Left ventricle myocardium inferior (tissue), 1 donor: Measurements from ENCODE around the gene RAB40C. TPM values are rescaled to one million over a fixed set of nuclear protein-coding genes. Genes with fewer than 3 reads are reported as not detected.

Experiments
- DNase-seq: peaks from one replicate; pipeline ENCODE4 v3.0.0-alpha.2; 2020
- H3K27ac ChIP-seq: fragments of 200-600 bp; replicated peaks from 2 replicates; pipeline ENCODE4 v1.8.0; 2021
- H3K27me3 ChIP-seq: fragments of 200-600 bp; 2 replicates; pipeline ENCODE4 v1.8.0; 2021; ENCODE audit warnings: low read depth
- H3K36me3 ChIP-seq: fragments of 200-600 bp; 2 replicates; pipeline ENCODE4 v1.8.0; 2021
- H3K4me1 ChIP-seq: fragments of 200-600 bp; 2 replicates; pipeline ENCODE4 v1.8.0; 2021
- H3K4me3 ChIP-seq: fragments of 200-600 bp; 2 replicates; pipeline ENCODE4 v1.8.0; 2021; ENCODE audit warnings: mild to moderate bottlenecking, moderate library complexity
- H3K9me3 ChIP-seq: fragments of 200-600 bp; replicated peaks from 2 replicates; pipeline ENCODE4 v1.8.0; 2021
- CTCF ChIP-seq: fragments of 200-600 bp; IDR thresholded peaks from 2 replicates; pipeline ENCODE4 v1.8.0; 2021; ENCODE audit warnings: antibody characterized with exemption, mild to moderate bottlenecking, borderline replicate concordance
- intact Hi-C: fragments of 100-400 bp; cut with micrococcal nuclease; formaldehyde crosslinking; loops from one replicate; pipeline ENCODE4 v1.11.0; 2022
- total RNA-seq: library from RNA; stranded (reverse); fragmentation: NEBNext Ultra II Directional; extraction: Animal tissue kit (Norgen Biotek cat#: 25700); gene quantifications from one replicate; pipeline ENCODE4 v1.2.1, GENCODE V29; 2021
- donor health status: DM: no; HTN: yes; CAD: no; lungs with severe emphysema.

Gene RAB40C
- total RNA-seq, 1 donor from 2014 or later = 10.3 TPM

GRCh38 chr16:627454-628239, 37.8 kb downstream of the RAB40C start:
- no peak for TF ChIP-seq CTCF
- H3K9me3 ChIP-seq = no peaks in the 10 kb centered on the region
- no peak for DNase-seq
- H3K27ac ChIP-seq = no peak overlapping the region
- peaks cover 26% of the 10 kb centered on the region for H3K4me1 ChIP-seq
- no peak overlapping the region for H3K4me3 ChIP-seq
- intact Hi-C loops = no loop called here
- H3K36me3 ChIP-seq = peaks cover 34% of the 10 kb centered on the region
- no peaks in the 10 kb centered on the region for H3K27me3 ChIP-seq

DNA sequence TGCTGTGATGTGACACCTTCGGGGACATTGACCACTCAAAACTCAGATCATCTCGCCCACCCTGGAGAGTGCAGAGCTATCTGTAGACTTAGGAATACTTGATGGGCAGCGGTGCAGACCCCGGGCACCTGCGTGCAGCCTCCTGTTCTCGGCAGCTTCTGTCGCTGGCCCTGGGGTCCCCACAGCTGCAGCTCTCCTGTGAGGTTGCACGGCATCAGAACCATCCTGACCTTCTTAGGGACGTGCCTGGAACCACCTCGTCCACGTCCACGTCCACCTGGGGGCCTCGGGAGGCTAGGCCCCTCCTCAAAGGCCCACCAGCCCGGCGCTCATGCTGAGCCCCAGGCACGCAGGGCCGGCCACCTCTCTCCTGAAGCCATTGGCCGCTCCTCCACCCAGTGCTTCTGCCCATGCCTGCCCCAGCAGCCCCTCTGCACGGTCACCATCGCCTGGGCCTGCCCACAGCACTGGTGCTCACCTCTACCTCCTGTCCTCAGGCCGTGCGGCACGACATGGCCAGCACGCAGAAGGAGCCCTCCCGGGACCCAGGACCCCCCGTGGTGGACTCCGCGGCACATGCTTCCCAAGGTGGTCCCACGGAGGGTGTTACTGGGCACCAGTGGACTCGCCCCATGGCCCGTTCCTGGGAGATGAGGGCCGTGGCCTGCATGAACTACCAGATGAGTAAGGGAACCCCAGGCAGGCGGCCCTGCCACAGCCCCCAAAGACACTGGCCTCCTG, 38.6 kb downstream of the RAB40C start:
- TF ChIP-seq CTCF = no peak
- Histone ChIP-seq H3K36me3 (peaks cover 43% of the 10 kb centered on the region), H3K9me3 (no peaks in the 10 kb centered on the region), H3K4me3 (no peak overlapping the region), H3K27me3 (no peaks in the 10 kb centered on the region), H3K4me1 (peaks cover 26% of the 10 kb centered on the region), H3K27ac (no peak overlapping the region)
- intact Hi-C loops = no loop called here
- no peak for DNase-seq

- intact Hi-C loops = no loop called here
- Histone ChIP-seq H3K27ac (peak overlapping the region; percentile 46), H3K9me3 (no peaks in the 10 kb centered on the region), H3K36me3 (peaks cover 51% of the 10 kb centered on the region), H3K27me3 (no peaks in the 10 kb centered on the region), H3K4me3 (no peak overlapping the region), H3K4me1 (peaks cover 26% of the 10 kb centered on the region)
- TF ChIP-seq CTCF = no peak
- DNase-seq = no peak
Measured at GRCh38 chr16:629185-629832, 39.4 kb downstream of the RAB40C start.

DNA sequence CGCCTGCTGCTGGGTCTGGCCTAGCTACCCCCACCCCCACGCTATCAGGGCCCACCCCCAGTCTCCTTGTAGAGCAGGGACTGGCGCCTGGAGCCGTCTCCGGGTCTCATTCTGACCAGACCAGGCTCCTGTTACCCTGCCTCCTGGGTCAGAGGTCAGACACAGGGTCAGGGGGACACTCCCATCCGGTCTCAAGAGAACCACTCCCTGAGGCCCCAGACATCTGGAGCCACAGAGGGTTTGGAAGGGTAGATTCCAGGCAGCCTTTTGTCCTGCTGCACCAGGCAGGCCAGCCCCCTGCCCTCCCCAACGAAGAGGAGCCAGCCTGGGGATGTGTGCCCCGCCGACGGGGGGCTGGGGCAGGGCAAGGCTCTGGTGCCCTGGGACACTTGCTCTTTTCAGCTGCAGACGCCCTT, 40.0 kb downstream of the RAB40C start:
- H3K27ac ChIP-seq = peak overlapping the region; percentile 46
- H3K4me3 ChIP-seq = no peak overlapping the region
- no peak for TF ChIP-seq CTCF
- H3K36me3 ChIP-seq = peaks cover 54% of the 10 kb centered on the region
- peaks cover 27% of the 10 kb centered on the region for H3K4me1 ChIP-seq
- no peaks in the 10 kb centered on the region for H3K27me3 ChIP-seq
- no peaks in the 10 kb centered on the region for H3K9me3 ChIP-seq
- DNase-seq = no peak
- intact Hi-C loops = no loop called here

DNA sequence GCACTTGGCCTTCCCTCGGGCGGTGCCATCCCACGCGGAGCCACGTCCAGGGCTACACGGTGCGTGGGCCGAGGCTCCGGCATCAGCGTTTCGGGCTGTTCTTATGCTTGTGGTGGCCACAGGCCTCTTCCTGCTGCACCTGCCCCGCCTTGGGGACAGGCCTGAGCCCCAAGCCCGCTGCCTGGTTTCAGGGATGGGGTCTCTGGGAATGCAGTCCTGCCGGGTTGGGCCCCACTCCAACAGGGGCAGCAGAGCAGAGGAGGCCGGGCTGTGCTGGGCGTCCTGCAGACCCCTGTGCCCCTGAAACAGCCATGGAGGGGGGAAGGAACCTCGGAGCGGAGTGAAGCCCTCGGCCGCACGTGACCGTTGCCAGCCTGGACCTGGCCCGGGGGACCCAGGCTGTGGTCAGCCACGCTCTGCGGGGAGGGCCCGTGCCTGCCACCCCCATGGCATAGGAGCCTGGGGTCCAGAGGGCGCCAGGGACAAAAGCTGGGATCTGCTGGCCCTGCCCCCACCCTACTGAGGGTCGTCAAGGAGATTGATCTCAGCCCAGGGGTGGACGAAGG, 40.5 kb downstream of the RAB40C start:
- Histone ChIP-seq H3K27me3 (no peaks in the 10 kb centered on the region), H3K9me3 (no peaks in the 10 kb centered on the region), H3K4me1 (peaks cover 32% of the 10 kb centered on the region), H3K36me3 (peaks cover 54% of the 10 kb centered on the region), H3K4me3 (no peak overlapping the region), H3K27ac (peak overlapping the region; percentile 46)
- no peak for TF ChIP-seq CTCF
- intact Hi-C loops = no loop called here
- no peak for DNase-seq
